Heart left ventricle (tissue), 13 donors: ENCODE results near the gene UBTD1.

Source experiments
- CTCF ChIP-seq, 12 donors: fragments of 200-600 bp; sonication (generic) in 4 of 12; IDR thresholded peaks; one replicate each; pipeline versions ENCODE4 v1.5.0 to v1.8.0; 2018 to 2022; ENCODE audit warnings: antibody characterized with exemption in 12 of 12, mild to moderate bottlenecking in 5 of 12
- POLR2A ChIP-seq, 2 donors: fragments of 450-650 bp; IDR thresholded peaks; one replicate each; pipeline ENCODE4 v1.6.1; 2017; ENCODE audit warnings: antibody characterized with exemption in 2 of 2, mild to moderate bottlenecking in 2 of 2, moderate library complexity in 2 of 2
- donor health status: ischemic (EF 13 %, LVEDD 7.1; RV severe dilation, severe dysfunction).
- donor health status: DM: no; HTN: yes; CAD: no.
- donor health status: DM: no; HTN: no; CAD: no.
- donor health status: ischemic (EF 25% LVEDD 6.9; RV normal size, moderate dysfunction).
- donor health status: ischemic (EF 25% LVEDD 5.7; RV mildly dilated, moderate dysfunction).
- donor health status: ischemic (EF 35%, LVEDD 5.7; RV mildly dilated, moderate dysfunction).
- donor health status: nonischemic (EF 11% LVEDD 7.7; RV severe dilation, severe dysfunction).
- donor health status: DM: yes; HTN: yes; CAD: no.
- donor health status: PGD.
- donor health status: ischemic (EF 29% LVEDD 5.4; RV normal size, mild dysfunction).
- donor health status: nonischemic (EF 23%, LVEDD 6.1; RV moderate dilation, normal function).

DNA sequence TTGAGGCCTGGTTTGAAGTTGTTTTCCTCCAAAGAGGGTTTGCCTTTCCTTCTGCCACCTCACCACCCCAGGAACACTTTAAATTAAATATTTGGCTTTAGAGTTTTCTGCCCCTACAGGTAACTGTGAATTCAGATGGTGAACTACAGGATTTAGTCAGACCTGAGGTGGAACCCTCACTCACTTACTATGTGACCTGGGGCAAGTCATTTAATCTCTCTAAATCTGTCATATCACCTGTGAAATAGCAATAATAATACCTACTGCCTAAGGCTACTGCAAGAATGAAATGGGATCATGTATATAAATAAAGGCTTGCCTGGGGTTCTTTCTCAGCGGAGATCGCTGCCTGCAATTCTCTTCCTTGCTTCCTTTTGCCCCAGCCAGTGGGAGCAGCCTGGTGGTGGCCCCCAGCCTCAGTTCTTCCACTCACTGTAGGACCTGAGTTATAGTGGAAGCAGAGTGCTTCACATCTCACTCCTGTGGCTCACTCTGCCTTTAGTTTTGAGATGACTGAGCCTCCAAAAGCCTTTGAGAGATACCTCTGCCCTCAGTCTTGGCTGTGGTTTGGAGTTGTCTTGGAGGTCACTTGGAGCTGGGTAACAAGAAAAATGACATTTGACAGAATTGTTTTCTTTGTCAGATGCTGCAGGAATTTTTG is 67.7 kb downstream of the UBTD1 start:
- TF ChIP-seq CTCF (IDR thresholded peaks at IDR 0.05) (no peak), POLR2A (IDR thresholded peaks at IDR 0.05) (no peak)
